ENCODE measurements around the gene PCGF3.
"Not testable (repeated sequence)": the region's sequence is repeated elsewhere in the genome, so short reads cannot be mapped to it uniquely, and the experiment has no call there.

PCGF3 gene

DNA sequence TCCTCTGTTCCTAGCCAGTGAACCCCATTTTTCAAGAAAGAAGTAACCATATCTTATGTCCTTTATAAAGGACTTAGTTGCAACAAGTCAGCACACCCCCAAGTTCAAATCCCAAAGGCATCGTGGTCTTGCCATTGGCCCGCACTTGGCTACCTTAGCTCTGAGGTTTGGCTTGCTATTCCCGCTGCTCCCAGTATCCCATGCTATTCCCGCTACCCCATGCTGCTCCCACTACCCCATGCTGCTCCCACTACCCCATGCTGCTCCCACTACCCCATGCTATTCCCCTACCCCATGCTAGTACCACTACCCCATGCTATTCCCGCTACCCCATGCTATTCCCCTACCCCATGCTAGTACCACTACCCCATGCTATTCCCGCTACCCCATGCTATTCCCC lies 37.4 kb upstream of the PCGF3 start:
- not testable (repeated sequence) for DNase-seq

DNA sequence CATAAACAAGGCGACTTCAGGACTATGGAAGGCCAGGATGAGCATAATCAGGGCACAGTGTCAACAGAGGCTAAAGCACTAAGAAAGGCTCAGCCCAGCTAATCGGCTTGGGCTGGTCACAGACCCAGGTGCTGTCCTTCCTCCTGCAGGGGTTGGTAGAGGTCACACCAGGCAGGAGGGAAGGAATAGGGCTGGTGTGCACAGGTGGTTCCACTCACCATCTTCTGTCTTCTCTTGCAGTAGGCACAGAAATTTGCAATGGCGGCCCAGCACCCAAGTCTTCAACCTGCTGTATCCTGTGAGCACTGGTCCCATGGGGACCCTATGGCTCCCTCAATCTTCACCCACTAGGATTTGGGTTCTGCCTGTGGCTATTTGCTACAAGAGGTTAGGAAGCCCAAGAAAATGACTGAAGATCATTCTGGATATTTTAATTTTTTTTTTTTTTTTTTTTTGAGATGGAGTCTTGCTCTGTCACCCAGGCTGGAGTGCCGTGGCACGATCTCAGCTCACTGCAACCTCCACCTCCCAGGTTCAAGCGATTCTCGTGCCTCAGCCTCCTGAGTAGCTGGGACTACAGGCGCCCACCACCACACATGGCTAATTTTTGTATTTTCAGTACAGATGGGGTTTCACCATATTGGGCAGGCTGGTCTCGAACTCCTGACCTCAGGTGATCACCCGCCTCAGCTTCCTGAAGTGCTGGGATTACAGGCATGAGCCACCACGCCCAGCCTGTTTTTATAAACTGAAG lies 35.6 kb upstream of the PCGF3 start:
- DNase-seq: not testable (repeated sequence)

DNA sequence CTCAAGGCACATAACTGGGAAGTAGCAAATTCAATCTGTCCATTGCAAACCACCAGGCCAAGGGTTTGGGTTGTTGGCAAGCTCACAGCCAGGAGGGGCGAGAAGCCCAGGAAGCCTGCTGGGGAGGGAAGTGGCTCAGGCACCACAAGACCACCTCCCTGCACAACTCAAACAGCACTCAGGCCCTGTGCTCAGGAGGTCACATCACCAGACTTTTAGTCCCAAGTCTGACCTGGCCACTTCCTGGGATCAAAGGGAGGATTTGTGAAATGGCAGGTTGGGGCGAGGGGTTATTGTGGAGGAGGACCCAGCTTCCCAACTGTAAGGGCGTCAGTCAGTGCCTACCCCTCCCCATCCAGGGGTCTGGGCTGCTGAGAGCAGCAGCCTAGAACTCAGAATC lies 33.9 kb upstream of the PCGF3 start:
- no peak for DNase-seq

GRCh38 chr4:673349-674091 lies 32.1 kb upstream of the PCGF3 start:
- no peak for DNase-seq

DNA sequence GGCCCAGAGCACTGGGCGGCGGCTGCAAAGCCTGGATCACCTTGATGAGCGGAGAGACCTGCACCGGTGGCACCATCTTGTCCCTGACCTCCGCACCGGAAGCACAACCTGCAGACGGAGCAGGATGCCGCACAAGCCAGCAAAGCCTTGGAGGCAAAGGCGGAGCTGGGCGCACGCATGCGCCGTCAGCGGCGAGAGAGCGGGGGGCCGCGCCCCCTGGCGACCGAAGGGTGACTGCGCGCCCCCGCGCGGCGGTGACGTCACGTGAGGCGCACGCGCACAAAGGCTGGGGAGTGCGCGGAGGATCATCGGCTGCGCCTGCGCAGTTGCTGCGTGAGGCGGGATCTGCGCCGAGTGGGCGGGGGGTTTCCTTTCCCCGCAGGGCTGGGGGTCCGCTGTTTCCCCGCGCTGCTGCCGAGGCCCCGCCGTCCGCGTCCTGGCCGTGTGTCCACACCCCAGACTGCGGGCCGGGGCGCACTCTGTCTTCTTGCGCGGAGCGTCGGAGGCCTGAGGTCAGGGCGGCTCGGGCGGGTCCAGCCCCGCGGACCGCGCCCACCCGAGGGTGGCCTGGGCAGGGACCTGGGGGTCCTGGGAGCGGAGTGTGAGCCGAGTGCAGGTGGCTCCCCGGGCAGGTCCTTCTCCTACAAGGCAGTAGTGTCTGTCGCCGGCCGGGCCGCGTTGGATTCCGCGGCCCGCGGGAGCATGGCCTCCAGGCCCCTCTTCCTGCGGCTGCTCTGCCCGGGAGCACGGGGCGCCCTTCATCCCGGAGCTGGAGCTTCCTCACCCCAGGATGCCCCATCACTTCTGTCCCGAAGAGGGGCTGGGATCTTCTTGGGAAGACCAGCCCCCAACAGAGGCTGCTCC lies 31.2 kb upstream of the PCGF3 start, which contains the start of the genes ATP5ME and MYL5:
TSS of gene ATP5ME (minus strand) at position 105 of the 864 bp plus-strand sequence. CDS start at position 76, 29 bp downstream.
TSS of gene MYL5 (plus strand) at position 371 of the 864 bp plus-strand sequence. CDS start 3,485 bp downstream, outside the sequence.
- DNase-seq: peak; percentile 58

DNA sequence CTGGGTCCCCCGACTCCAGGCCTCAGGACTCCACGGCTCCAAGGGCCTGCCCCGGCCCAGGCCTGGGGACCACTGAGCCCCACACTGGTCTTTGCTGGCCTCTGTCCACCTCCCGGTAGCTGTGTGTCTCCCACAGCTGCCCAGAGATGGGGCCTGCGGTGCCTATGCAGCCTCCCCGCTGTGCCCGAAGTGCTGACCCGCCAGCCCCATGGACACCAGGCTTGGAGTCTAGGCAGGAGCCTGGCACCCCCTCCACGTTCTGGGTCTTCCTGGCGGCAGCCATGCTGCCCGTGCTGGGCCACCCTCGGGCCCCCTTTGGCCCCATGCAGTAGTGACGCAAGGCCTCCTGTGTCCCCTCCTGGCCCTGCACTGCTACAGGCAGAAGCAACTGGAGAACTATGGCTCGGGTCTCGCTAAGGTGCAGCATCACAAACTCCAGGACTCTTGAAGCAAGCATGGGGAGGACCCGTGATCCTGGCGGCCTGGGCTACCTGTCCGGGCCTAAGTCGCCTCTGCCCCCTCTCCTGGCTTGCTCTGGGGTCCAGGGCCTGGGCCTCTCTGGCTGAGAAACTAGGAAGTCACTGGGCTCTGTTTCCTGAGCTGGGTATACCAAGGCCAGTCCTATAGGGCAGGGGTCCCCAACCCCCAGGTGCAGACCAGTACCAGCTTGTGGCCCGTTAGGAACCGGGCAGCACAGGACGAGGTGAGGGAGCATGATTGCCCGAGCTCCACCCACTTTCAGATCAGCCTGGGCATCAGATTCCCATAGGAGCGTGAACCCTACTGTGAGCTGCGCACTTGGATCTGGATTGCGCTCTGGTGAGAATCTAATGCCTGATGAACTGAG lies 30.4 kb upstream of the PCGF3 start:
- DNase-seq: no peak

DNA sequence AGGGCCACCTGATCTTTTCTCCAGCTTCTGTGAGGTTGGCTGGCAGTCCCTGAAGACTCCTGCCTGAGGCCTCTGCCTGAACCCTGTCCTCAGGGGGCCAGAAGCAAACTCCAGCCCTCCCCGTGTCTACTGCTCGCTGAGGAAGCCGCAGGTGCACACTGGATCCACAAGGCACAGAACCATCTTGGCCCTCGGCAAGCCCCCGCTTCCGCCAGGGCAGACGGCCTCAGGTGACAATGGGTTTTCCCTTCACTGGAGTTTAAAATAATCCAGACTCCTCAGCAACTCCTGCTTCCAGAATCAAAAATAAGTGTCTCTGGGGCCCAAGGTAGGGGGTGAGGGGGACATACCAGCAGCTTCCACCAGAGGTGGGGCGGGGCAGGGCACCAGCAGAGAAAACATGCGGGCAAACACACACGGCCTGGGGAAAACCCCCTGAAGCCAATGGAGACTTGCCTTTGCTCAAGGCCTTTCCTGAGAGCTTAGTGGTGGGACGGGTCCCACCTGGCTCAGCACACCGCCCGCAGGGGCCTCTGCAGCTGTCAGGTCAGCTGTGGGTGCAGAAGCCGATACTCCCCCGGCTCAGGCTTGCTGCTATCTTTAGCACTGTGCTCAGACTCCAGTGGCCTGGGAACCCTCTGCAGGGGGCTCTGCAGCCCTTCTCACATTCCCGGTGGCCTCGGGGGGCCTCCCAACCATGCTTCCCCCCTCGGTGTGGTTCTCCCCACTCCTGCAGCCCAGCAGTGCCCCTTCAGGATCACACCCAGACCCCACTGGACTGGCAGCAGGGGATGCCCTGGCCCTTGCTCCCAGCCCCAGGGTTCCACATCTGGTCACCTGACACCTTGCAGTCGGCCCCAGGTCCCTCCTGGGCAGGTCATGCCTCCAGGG lies 29.4 kb upstream of the PCGF3 start:
- no peak for DNase-seq

- no peak for DNase-seq
Measured at GRCh38 chr4:676871-677235, 28.8 kb upstream of the PCGF3 start.

DNA sequence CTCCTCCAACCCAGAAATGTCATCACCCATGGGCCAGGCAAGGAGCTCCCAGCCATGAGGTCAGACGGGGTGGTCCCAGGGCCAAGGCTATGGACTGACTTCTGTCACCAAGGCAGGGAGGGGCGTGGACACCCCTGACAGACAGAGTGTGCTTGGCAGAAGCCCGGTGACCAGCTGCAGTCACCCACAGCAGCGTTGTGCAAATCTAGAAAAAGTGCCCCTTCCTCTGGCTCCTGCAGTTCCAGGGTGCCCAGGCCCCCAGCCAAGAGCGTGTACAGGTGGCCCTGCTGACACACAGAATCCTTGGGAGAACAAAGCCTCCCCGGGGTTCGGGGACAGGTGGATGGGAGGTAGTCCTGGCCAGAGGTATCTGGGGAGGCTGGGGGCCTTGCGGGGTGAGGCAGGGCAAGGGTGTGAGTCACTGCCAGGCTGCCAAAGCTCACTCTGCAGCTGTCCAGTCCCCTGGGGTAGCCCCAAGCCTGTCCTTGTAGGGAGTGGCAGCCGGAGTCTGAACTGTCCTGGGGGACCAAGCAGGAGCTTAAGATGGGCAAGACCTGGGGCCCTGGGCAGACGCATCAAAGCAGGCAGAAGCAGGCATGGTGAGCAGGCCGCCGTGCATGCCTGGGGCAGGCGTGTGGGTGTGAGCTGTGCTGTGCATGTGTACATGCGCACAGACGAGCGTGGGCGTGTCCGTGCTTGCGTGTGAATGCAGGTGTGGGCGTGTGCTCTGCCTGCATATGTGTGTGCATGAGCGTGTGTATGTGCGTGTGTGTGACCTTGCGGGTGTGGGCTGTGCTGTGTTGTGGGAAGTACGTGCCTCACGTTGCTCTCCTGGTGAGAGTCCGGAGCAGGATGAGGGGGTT lies 28.0 kb upstream of the PCGF3 start:
- no peak for DNase-seq

GRCh38 chr4:678331-679103 lies 27.1 kb upstream of the PCGF3 start:
- no peak for DNase-seq

DNA sequence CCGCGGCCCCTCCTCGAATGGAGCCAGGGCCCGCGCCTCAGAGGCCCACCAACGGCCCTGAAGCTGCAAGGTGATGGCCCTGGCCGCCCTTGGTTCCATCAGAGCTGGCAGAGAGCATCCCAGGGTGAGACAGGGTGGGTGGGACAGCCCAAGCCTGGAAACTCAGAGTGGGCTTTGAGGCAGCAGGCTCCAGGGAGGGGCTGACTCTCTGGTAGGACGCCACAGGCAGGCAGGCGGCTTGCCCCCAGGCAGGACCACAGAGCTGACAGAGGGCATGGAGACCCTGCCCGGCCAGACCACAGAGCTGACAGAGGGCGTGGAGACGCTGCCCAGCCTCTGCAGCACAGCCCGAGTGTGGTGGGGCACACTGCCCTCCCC lies 26.5 kb upstream of the PCGF3 start:
- DNase-seq: no peak

GRCh38 chr4:679629-680028 lies 26.0 kb upstream of the PCGF3 start:
- no peak for DNase-seq

DNA sequence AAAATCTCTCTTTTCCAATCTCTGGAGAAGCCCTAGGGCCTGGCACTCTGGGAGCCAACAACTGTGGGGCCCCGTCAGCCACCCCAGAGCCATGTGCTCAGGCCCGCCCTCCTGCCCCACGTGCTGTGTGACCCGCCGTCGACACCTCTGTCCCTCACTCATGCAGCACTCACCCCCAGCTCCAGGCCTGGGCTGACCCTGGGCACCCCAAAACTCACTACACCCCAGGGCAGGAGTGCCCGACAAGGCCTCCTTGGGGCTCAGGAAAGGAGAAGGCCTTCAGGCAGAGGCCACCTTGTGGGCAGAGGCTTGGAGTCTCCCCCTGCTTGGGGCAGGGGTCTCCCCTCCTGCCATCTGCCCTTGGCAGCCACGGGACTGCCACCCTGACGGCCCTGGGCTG lies 25.5 kb upstream of the PCGF3 start:
- no peak for DNase-seq

DNA sequence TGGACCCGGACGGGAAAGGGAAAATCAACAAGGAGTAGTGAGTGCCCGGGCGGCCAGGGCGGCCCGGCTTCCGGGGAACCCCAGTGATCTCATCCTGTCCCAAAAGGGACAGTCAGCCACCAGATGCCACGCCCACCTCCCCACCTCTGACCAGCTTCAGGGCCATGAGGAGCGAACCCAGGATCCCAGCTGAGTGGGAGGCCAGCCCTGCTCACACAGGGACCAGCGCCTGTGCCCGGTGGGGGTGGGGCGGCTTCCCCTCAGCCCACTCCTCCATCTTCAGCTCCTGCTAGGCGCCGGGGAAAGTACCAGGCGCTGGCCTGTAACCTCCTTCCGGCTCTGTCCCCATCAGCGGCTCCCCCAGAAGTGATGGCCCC lies 25.1 kb upstream of the PCGF3 start:
- DNase-seq: no peak

DNA sequence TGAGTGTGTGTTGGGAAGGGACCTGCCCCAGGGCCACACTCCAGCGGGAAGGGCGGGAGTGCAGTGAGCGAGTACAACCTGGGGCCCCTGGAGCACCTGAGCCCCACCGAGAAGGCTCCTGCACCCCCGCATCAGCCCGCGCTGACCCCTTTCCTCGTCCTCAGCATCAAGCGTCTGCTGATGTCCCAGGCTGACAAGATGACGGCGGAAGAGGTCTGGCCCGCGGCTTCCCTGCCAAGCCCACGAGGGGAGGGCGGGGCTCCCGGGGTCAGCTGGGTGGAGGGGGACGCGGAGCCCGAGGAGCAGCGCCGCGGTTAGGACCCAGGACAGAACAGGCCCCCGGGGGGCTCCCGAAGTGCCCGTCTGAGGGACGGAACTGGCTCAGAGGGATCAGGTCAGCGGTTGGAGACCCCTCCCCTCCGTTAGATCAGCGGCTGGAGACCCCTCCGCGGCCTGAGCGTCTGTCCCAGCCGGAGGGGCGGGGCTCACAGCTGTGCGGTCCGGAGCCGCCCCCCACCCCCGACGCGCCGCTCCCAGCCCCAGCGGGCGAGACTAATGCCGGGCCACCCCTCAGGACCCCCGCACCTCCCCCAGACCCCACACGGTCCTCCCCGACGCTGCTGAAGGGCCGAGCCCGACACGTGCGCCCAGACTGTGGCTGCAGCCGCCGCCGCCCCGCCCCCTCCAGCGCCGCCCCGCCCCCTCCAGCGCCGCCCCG lies 24.5 kb upstream of the PCGF3 start:
- no peak for DNase-seq

- DNase-seq: peak; percentile 1
Measured at GRCh38 chr4:681736-682451, 23.7 kb upstream of the PCGF3 start.

- no peak for DNase-seq
Measured at GRCh38 chr4:682490-683172, 23.0 kb upstream of the PCGF3 start.
